Heart right ventricle (tissue), 16 donors: Measurements from ENCODE around the gene ANKRD65. TPM values are rescaled to one million over a fixed set of nuclear protein-coding genes. Genes with fewer than 3 reads are reported as not detected.
"Not testable (repeated sequence)": the region's sequence is repeated elsewhere in the genome, so short reads cannot be mapped to it uniquely, and the experiment has no call there.

Experiments
- ATAC-seq, 8 donors: fragments of 200-7000 bp; cut with Tn5 transposase; one replicate each; pipeline ENCODE4 v1.9.1; 2020; ENCODE audit warnings: mild to moderate bottlenecking in 8 of 8, moderate library complexity in 8 of 8, moderate number of reproducible peaks in 1 of 8
- DNase-seq, 2 donors: peaks; one replicate each; pipeline ENCODE4 v3.0.0-alpha.2; 2020
- H3K27ac ChIP-seq, 10 donors: fragments of 200-600 bp; sonication (generic) in 2 of 10; one replicate each; pipeline versions ENCODE4 v1.5.0 to v1.8.0; 2020 to 2022; ENCODE audit warnings: mild to moderate bottlenecking in 3 of 10
- H3K27me3 ChIP-seq, 7 donors: fragments of 200-600 bp; one replicate each; pipeline ENCODE4 v1.8.0; 2021 to 2022; ENCODE audit warnings: mild to moderate bottlenecking in 2 of 7
- H3K36me3 ChIP-seq, 9 donors: fragments of 200-600 bp; sonication (generic) in 1 of 9; one replicate each; pipeline versions ENCODE4 v1.5.0 to v1.8.0; 2020 to 2022; ENCODE audit warnings: mild to moderate bottlenecking in 2 of 9
- H3K4me1 ChIP-seq, 9 donors: fragments of 200-600 bp; sonication (generic) in 1 of 9; one replicate each; pipeline versions ENCODE4 v1.5.0 to v1.8.0; 2020 to 2022; ENCODE audit warnings: mild to moderate bottlenecking in 4 of 9
- H3K4me3 ChIP-seq, 10 donors: fragments of 200-600 bp; sonication (generic) in 2 of 10; one replicate each; pipeline versions ENCODE4 v1.5.0 to v1.8.0; 2020 to 2022; ENCODE audit warnings: mild to moderate bottlenecking in 7 of 10, moderate library complexity in 2 of 10
- H3K9me3 ChIP-seq, 11 donors: fragments of 200-600 bp in 10 of 11; sonication (generic) in 2 of 11; one replicate each; pipeline versions ENCODE4 v1.5.0 to v1.8.0; 2013 to 2022; ENCODE audit warnings: mild to moderate bottlenecking in 2 of 11, control low read depth in 1 of 11, moderate library complexity in 1 of 11
- CTCF ChIP-seq, 9 donors: fragments of 200-600 bp; sonication (generic) in 2 of 9; IDR thresholded peaks; one replicate each; pipeline versions ENCODE4 v1.5.0 to v1.8.0; 2021 to 2022; ENCODE audit warnings: antibody characterized with exemption in 9 of 9, mild to moderate bottlenecking in 5 of 9, moderate library complexity in 1 of 9
- WGBS, 2 donors: extraction: QIAGEN DNeasy Blood & Tissue Kit; methylation state at CpG; one replicate each; pipeline ENCODE4 v1.1.7; 2013; ENCODE audit warnings: inconsistent platforms in 1 of 2; 5-methylcytosine and 5-hydroxymethylcytosine counted together
- intact Hi-C, 10 donors: fragments of 100-400 bp; cut with DNase I; formaldehyde crosslinking; loops; one replicate each; pipeline versions ENCODE4 v1.11.1 to v1.14.2; 2022
- polyA plus RNA-seq, 2 donors: library from polyadenylated mRNA; stranded (reverse); fragments of 200-250 nt; gene quantifications; one replicate each; pipeline ENCODE4 v1.2.3, GENCODE V29; 2013
- total RNA-seq, 10 donors: library from RNA; stranded (reverse); fragmentation: NEBNext Ultra II Directional in 3 of 10; extraction: Animal tissue kit (Norgen Biotek cat#: 25700) in 3 of 10; gene quantifications; one replicate each; pipeline versions ENCODE4 v1.2.1 to v1.2.4, GENCODE V29; 2021 to 2023
- donor health status: Arrhythmogenic right ventricular cardiomyopathy.
- donor health status: ischemic (EF 13 %, LVEDD 7.1; RV severe dilation, severe dysfunction).
- donor health status: healthy with polysubstance abuse.
- donor health status: DM: no; HTN: yes; CAD: no.
- donor health status: DM: no; HTN: no; CAD: no.
- donor health status: ischemic (EF 25% LVEDD 6.9; RV normal size, moderate dysfunction).
- donor health status: ischemic (EF 25% LVEDD 5.7; RV mildly dilated, moderate dysfunction).
- donor health status: healthy.
- donor health status: DM: yes; HTN: yes; CAD: no.
- donor health status: Ischemic cardiomyopathy.
- donor health status: ischemic (EF 35%, LVEDD 5.7; RV mildly dilated, moderate dysfunction).
- donor health status: nonischemic (EF 11% LVEDD 7.7; RV severe dilation, severe dysfunction).
- donor health status: DM: yes; HTN: yes; CAD: no.
- donor health status: PGD.
- donor health status: ischemic (EF 29% LVEDD 5.4; RV normal size, mild dysfunction).
- donor health status: nonischemic (EF 23%, LVEDD 6.1; RV moderate dilation, normal function).

Gene ANKRD65
- total and polyA plus RNA-seq, 12 donors, result 0.37 to 3.1 (median 1.8) TPM

- Histone ChIP-seq H3K36me3 (no peaks in the 10 kb centered on the region), H3K27me3 (peaks cover 0 to 8% (median 0%) of the 10 kb centered on the region in 7 donors), H3K4me3 (peak overlapping the region in 1 of 10 donors; percentile 1), H3K27ac (peak overlapping the region in 8 of 10 donors; percentile 12 to 62 (median 40)), H3K9me3 (no peaks in the 10 kb centered on the region), H3K4me1 (peaks cover 0 to 21% (median 2%) of the 10 kb centered on the region in 9 donors)
- DNase-seq, result no peak
- intact Hi-C loops, result no loop called here
- 53 to 68% methylated on average over 18 of the region's 18 CpGs for WGBS, 2 donors
- ATAC-seq, result peak in 2 of 8 donors; percentile 14 to 38
- TF ChIP-seq CTCF (IDR thresholded peaks at IDR 0.05), result no peak
Measured at GRCh38 chr1:1461721-1462317, 40.7 kb upstream of the ANKRD65 start.

DNA sequence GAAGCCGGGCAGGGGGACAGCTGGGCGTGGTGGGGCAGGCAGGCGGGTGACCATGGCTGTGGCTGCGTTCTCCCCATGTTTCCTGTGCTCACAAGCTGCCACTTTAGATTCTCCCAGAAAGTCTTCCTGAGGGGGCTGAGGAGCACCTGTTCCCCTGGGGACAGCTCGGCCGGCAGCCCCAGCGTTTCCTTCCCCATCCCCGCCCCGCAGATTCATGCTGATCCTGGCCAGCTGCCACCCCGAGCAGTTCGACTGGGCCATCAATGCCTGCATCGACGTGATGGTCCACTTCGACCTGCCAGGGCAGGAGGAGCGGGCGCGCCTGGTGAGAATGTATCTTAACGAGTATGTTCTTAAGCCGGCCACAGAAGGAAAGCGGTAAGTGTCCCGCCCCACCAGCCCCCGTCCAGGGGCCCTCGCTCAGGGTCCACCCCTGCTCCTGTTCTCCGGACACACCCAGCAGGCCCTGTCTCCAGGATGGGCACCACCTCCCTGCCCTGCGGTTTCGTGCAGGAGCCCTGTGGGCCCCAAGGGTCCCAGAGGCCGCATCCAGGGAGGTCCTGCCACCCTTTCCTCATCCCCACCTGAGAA lies 39.6 kb upstream of the ANKRD65 start:
- ATAC-seq (peak in 1 of 8 donors; percentile 13), DNase-seq (no peak)
- H3K27ac ChIP-seq, result no peak overlapping the region
- H3K27me3 ChIP-seq, result peaks cover 0 to 8% (median 0%) of the 10 kb centered on the region in 7 donors
- no peaks in the 10 kb centered on the region for H3K36me3 ChIP-seq
- intact Hi-C loops, result no loop called here
- H3K4me1 ChIP-seq, result peaks cover 0 to 21% (median 2%) of the 10 kb centered on the region in 9 donors
- no peak overlapping the region for H3K4me3 ChIP-seq
- no peaks in the 10 kb centered on the region for H3K9me3 ChIP-seq
- no peak for TF ChIP-seq CTCF (IDR thresholded peaks at IDR 0.05)
- WGBS, 2 donors, result 60 to 65% methylated on average over 27 of the region's 27 CpGs

DNA sequence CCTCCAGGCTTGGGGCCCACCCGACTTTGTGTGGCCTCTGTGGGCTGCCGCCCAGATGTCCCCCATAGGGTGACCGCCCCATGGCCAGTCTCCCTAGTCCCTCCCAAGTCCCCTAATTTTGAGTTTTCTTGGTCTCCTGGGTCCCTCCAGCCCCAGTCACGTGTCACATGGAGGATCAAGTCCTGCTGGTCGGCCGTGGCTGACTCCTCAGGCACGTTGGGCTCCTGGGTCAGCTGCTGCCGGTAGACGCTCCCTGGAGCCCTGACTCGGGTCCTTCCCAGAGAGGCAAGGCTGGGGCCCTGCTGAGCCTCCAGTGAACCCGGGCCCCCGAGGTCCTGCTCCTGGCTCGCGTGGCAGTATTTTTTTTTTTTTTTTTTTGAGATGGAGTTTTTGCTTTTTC lies 38.6 kb upstream of the ANKRD65 start:
- DNase-seq, intact Hi-C loops, ATAC-seq, H3K36me3 ChIP-seq, H3K9me3 ChIP-seq, H3K27me3 ChIP-seq, H3K4me3 ChIP-seq, H3K27ac ChIP-seq: not testable (repeated sequence)
- WGBS, 2 donors, result 88 to 90% methylated on average over 14 of the region's 14 CpGs
- H3K4me1 ChIP-seq, result peaks cover 0 to 21% (median 2%) of the 10 kb centered on the region in 9 donors

DNA sequence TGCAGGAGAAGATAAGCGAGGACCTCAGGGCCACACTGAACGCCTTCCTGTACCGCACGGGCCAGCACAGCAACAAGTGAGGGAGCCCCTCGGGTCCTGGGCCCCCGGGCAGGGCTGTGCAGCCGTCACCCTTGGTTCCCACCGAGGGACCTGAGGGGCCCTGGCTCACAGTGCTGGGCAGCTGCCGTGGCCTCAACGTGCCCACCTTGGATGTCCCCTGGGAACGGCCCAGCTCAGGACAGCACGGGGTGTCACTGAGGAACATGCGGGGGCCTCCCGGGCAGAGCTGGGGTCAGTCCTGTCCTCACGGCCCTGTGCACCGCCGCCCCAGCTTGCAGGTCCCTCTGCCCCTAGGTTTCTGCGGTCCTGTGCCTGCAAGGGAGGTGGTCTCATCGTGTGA lies 38.1 kb upstream of the ANKRD65 start:
- H3K27me3 ChIP-seq, H3K4me3 ChIP-seq, DNase-seq, H3K9me3 ChIP-seq, intact Hi-C loops, ATAC-seq, H3K27ac ChIP-seq, H3K36me3 ChIP-seq: not testable (repeated sequence)
- H3K4me1 ChIP-seq, result peaks cover 0 to 21% (median 2%) of the 10 kb centered on the region in 9 donors
- 90 to 92% methylated on average over 10 to 13 of the region's 19 CpGs for WGBS, 2 donors

DNA sequence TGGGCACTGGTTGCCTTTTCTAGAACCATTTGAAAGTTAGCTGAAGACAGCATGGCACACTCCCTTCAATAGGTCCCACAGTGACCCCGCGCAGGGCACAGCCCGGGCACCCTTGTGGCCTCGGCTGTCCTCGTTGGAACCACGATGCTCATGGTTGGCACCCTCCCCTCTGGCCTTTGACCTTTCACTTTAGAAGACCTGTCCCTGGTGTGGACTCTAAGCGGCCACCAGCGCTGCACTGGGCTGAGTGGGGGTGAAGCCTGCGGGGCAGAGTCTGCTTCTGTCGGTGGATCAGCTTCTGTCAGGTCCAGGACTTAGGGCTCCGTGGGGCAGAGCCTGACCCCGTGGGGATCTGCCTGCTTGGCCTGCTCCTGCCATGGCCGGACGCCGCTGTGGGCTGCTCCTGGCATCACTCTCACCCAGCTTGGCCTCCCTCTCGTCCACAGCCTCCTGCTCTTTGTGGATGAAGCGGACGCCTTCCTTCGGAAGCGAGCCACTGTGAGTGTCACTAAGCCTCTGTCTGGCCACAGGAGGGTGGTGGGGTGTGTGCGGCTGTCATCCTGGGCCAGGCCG lies 35.7 kb upstream of the ANKRD65 start:
- 85 to 88% methylated on average over 16 to 17 of the region's 22 CpGs for WGBS, 2 donors

GRCh38 chr1:1455934-1456333 lies 34.9 kb upstream of the ANKRD65 start:
- intact Hi-C loops, H3K27me3 ChIP-seq, H3K27ac ChIP-seq, DNase-seq, H3K4me3 ChIP-seq, H3K9me3 ChIP-seq, H3K36me3 ChIP-seq, H3K4me1 ChIP-seq, ATAC-seq: not testable (repeated sequence)
- 90% methylated on average over 1 of the region's 15 CpGs for WGBS, 2 donors

More for the DNA sequence above, 35.7 kb upstream of the ANKRD65 start:
- H3K36me3 ChIP-seq, intact Hi-C loops, H3K9me3 ChIP-seq, H3K4me3 ChIP-seq, H3K27ac ChIP-seq, H3K27me3 ChIP-seq, DNase-seq: not testable (repeated sequence)
- peak in 1 of 8 donors; percentile 43 for ATAC-seq
- H3K4me1 ChIP-seq, result peaks cover 0 to 12% (median 0%) of the 10 kb centered on the region in 9 donors
